RKO (cell line): ENCODE data around the gene RNF169.
"Not testable (repeated sequence)": the region's sequence is repeated elsewhere in the genome, so short reads cannot be mapped to it uniquely, and the experiment has no call there.

ENCODE experiments used
- DNase-seq: peaks from one replicate; pipeline ENCODE4 v3.0.0-alpha.2; 2016; ENCODE audit warnings: low spot score

RNF169 gene

DNA sequence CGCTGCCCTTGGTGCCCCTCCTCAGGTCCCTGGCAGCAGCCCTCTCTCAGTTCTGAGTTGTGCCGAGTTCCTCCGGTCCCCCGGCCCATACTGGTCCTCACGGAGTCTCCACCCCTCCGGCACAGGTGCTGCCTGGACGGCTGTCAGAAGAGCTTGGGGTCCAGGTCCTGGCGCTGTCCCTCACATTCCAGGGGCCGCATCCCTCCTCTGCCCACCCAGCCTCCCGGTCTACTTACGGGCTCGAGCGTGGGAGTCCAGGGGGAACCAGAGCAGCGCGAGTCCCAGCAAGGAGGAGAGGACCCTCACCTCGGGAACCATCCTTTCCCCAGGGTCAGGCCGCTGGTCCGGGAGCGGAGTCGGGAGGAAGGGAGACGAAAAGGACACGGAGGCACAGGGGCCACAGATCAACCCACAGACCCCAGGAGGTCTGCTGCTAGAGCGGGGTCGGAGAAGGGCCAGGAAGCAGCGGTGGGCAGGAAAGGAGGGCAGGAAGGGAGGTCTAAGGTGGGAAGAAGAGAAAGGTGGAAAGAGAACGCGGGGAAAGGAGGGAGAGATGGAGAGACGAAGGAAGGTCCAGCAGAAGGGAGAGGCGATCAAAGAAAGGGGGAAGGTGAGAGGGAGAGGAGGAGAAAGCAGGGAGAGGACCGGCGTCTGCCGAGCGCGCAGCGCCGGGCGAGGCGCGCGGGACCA, 17.9 kb upstream of the RNF169 start:
- DNase-seq = no peak

DNA sequence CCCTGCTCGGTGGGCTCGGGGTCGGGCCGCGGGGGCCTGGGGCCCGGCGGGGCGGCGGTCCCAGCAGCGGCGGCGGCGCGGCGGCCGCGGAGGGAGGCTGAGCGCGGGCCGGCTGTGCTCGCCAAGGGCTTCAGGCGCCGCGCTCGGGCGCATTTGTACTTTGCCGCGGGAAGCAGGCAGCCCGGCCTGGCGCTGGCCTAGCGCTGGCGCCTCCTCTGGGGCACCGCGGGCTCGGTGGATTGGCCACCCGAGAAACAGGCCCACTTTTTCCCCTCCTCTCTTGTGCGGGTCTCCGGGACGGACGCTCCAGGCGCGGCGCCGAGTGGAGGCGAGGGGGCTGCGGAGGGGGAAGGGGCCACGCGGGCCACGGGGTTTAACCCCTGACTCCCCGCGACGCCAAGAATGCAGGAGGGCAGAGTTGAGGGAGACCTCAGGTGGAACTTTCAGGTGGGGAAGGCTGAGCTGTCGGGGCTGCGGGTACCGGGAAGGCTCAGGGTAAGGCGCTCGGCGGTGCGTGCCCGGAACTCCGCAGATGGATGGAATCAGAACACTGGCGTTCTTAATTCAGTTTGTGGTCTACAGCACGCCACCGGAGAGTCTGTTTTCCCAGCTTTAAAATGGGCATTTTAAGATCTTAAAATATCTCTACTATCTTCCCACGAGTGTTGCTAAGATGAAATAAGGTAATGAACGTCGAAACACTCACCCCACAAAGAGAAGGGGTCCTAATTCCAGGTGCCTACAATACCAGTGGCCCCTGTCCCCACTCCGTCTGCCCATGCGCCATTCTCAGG, 17.2 kb upstream of the RNF169 start, which contains the start of gene CHRDL2:
Gene CHRDL2, minus strand, starts transcription at position 126 of the 794 bp plus-strand sequence. CDS start 538 bp downstream, outside the sequence.
- no peak for DNase-seq

DNA sequence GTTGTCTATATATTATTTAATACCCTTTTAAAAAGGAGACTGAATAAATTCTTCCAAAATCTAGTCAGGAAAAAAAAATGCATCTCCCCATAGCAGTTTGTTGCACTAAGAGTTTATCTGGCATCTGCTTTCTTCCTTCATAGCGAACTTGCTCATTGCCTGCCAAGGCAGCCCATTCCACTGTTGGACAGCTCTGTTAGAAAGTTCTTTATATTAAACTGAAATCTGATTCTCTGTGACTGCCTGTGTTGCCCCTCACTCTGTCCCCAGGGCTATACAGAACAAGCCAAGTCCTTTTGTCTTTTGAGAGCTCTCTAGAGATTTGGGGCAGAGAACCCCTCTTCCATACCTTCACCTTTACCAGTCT, 14.1 kb upstream of the RNF169 start:
- DNase-seq = no peak

DNA sequence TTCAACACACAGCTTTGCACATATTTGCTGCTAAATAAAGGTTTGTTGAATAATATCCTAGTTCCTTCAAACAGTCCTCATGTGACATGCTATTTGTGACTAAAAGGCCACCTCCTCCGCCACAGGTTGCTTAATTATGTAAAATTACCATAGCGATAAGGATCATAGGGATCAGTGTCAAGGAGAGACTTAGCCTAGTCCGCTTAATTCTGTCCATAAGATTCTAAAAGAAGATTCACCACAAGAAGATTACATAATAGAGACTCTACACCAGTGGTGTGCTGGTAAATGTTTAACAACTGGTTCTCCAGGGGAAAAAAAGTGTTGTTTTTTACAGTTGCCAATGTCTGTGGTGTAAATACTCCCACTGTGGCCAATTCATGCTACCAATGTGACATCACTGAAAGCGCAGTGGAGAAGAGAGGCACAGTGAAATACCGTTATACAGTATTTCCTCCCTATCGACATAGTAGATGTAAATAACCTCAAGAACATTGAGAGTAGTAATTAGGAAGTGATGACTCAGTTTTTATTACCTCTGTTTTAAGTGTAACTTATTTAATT, 13.2 kb upstream of the RNF169 start:
- no peak for DNase-seq

DNA sequence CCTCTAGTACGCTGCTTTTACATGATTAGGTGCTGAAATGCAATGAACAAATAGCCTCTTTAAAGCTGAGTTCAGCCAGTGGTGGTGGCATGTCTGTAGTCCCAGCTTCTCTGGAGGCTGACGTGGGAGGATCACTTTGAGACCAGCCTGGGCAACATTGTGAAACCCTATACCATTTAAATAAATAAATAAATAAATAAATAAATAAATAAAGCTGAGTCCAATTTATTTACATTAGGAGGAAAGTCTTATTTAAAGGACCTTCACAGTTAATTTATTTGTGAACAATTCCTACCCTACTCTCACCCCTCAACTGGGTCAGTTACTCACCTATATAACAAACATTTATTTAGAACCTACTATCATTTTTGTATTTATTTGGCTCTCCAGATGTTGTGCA, 12.6 kb upstream of the RNF169 start:
- no peak for DNase-seq

DNA sequence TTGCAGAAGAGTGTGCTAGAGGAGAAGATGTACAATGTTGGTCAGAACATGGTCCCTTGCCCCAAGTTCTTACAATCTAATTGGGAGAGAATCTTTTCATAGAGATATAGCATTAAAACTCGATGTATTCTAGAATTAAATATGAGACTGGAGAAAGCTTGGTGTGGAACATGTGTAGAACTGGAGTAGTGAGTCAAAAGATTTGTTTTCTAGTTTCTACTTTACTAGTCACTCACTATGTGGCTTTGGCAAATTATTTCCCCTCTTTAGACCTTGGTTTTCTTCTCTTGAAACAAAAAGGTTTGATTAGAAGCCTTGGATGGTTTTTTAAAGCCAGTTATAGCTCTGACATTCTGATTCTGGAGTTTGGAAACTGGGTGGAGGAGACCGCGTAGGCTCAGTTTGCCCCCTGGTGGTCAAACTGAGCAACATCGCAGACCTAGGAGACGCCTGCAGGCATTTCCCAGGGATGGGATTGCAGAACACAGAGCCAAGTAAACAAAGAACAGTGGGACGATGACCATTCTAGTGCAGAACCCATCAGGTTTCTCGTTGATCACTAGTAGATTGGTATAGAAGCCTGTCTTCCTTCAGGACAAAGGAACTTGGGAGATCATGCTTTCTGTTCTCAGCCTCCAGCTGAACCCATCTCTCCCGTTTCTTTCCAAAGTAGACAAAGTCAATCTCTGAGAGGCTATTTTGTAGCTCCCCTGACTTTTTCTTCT, 8.9 kb upstream of the RNF169 start:
- peak; percentile 75 for DNase-seq

DNA sequence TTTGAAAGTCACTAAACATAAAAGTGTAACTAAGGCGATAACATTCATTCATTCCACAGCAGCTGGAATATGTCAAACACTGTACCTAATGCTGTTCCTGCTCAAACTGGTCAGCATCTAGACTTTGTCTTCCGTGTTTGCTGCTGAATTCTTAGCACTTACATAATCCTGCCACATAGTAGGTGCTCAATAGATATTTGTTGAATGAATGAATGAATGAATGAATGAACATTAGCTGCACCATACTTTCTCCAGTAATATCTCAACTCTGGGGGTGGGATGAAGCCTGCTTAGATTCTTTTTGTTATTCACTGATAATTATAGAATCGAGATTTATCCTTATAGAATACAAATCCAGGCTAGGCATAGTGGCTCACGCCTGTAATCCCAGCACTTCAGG, 6.6 kb upstream of the RNF169 start:
- DNase-seq = no peak

DNA sequence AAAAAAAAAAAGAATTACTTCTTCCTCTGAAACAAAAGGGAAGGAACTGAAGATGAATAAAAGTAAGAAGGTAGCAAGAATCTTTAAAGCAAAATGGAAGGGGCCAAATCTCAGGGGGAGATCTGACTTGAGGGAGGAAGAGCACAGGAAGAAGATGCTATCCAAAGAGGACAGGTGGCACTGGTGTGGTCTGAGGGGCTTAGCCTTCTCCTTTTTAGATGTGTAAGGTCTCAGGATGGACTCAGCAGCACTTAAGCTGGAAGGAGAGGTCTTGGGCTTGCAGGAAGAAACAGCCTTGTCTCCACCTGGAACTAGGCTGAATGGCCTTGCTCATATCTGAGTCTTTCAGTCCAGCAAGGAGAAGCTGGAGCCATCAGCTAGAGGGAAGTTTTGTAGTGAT, 5.0 kb upstream of the RNF169 start:
- DNase-seq = no peak

DNA sequence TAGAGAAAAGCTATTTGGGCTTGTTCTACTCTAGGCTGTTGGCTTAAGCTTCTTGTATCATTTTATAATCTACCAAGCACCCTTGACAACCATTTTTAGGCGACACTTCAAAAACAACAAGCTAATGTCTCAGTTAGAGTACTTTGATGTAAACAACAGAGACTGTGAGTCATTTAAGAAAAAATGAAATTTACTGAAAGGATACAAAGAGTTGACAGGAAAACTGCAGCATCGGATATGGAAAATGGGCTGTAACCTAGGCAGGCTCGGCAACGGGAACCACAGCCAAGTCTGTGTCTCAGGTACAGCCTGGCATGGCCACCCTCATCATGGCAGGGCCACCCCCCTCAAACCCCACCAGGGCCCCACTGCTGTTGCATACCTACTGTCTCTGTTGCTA, 4.4 kb upstream of the RNF169 start:
- DNase-seq = no peak

DNA sequence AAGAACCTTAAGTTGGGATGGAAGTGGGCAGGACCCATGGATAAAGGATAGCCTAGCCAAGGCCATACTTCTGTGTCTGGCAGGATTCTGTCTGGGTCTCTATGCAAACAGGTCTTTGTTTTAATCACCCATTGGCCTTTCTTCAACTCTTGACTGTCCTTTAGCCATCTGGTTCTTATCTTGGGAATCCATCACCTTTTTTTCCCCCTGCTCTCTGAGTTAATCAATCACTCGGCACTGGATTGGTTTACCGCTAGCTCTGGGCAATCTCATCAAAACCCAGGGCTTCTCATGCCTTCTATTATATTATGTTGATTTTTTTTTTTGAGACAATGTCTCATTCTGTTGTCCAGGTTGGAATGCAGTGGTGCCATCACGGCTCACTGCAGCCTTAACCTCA, 1.8 kb upstream of the RNF169 start:
- DNase-seq = no peak

DNA sequence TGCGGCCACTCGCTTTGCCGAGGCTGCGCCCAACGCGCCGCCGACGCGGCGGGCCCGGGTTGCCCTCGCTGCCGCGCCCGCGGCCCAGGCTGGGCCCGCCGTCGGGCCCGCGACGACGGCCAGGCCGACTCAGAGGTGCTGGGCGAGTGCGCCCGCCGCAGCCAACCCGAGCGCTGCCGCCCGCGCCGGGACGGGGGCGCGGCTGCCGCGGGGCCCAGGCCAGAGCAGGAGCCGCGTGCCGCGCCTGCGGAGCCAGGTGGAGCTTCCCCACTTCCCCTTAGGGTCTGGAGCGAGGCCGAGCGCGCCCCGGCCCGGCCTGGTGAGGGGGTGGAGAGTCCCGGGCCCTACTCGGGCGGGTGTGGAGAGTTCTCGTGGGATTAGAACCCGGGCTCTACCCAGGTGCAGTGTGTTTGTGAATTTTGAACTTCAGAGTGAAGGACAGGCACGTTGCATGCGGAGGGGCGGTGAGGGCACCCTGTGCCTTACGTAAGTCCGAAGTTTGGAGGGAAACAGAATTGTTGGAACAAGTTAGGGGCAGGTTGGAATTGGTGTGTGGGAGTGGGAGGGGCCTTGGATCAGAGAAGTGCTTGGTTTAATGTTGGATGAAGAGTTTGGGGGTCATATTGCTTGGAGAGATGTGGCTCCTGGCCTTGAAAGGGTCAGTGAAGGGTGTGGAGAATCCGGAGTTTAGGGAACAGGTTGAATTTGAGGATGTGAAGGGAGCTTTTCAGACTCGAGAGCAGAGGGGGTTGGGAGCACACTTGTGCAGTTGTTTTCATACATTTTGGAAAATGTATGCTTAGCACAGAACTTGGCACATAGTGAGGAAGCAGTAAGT, 697 bp downstream of the RNF169 start:
- peak; percentile 65 for DNase-seq

DNA sequence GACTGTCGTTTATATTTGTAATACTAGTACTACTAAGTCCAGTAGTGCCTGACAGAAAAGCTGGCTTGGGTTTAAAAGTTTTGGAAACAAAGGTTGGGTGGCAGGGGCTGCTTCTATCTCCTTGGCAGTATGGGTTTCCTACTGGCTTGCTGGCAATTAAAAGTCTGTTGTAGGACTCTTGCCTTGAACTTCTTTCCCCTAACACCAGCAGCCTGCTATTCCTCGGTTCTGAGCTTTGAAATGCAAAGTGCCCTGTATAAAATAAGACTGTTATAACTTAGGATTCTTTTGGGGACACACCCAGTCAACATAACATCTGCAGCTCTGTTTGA, 1.3 kb downstream of the RNF169 start:
- peak; percentile 29 for DNase-seq

DNA sequence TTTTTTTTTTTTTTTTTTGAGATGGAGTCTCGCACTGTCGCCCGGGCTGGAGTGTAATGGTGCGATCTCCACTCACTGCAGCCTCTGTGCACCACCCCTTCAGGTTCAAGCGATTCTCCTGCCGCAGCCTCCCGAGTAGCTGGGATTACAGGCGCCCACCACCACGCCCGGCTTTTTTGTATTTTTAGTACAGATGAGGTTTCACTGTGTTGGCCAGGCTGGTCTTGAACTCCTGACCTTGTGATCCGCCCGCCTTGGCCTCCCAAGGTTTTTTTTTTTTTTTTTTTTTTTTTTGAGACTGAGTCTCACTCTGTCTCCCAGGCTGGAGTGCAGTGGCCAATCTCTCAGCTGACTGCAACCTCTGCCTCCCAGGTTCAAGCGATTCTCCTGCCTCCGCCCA, 1.9 kb downstream of the RNF169 start:
- DNase-seq = not testable (repeated sequence)

DNA sequence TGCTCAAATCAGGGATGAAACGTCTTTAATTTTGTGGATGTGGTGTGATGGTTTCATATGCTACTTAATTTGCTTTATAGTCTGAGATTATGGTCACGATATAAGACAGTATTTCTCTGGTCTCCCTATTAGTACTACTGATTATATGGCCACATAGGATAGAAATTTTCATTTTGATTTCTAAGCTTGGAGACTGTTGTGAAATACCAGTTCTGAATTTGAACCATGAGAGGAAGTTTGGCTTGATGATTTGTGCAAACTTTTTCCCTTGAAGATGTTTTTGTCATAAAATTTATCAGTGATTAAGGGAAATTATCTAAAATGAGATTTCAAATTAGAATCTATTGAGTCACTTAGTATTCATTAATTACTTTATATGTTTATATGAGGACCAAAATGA, 2.7 kb downstream of the RNF169 start:
- no peak for DNase-seq

DNA sequence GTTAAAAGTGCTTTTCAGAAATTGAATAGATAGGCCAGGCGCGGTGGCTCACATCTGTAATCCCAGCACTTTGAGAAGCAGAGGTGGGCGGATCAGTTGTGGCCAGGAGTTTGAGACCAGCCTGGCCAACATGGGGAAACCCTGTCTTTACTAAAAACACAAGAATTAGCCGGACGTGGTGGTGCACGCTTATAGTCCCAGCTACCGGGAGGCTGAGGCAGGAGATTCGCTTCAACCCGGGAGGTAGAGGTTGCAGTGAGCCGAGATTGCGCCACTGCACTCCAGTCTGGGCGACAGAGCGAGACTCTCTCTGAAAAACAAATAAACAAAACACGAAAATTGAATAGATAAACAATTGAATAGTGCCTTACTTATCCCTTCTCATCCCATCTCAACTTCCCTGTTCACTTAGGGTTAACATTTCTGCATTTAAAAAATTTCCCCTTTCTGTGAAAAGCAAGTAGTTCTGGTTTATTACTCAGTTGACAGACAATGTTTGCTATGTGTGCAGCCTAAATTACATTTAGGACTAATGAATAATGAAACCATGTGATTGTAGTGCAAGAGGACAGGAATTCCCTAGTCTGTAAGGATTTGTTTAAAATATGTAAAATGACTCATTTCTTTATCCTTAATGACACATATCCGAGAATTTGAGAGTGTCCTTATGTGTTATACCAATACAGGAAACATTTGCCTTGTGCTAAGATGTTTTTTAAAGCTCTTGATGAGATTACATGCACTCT, 6.0 kb downstream of the RNF169 start:
- peak; percentile 98 for DNase-seq

DNA sequence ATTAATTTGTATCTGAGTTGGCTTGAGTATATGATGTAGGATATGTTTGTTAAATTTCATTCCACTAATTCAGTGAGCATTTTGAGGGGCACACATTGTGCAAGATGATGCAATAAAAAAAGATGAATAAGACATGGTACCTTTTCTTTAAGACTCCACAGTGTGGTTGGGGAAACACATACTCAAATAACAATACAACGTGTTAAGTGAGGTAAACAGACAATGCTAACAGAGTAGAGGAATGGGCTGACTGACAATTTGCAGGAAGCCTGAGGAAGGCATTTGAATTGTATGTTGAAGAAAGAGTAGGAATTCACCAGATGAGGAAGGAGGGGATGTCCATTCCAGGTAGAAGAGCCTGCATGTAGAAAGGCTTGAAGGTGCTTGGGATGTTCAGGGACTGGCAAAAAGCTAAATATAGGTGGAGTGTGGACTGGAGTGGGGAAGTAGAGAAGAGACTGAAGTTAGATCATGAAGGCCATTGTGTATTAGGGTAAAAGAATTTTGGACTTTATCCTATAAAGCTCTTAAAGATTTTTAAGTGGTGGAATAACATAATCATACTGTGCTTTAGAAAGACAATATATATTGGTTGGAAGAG, 6.8 kb downstream of the RNF169 start:
- no peak for DNase-seq

DNA sequence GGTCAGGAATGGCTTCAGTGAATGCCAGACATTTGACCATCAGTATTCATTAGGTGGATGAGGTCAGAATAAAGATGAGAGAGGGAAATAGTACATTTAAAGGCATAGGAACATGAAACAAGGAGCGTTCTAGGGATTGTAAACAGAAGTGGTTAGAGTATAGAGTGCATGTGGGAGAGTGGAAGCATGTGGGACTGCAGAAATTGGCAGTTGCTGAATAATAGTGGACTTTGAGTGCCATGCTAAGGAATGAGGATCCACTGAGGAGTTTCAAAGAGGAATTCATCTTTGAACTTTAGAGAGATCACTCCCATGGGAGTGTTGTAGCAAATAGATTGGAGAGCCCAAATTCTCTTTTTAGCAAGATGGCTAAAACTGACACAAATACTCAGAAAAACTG, 7.9 kb downstream of the RNF169 start:
- DNase-seq = no peak

DNA sequence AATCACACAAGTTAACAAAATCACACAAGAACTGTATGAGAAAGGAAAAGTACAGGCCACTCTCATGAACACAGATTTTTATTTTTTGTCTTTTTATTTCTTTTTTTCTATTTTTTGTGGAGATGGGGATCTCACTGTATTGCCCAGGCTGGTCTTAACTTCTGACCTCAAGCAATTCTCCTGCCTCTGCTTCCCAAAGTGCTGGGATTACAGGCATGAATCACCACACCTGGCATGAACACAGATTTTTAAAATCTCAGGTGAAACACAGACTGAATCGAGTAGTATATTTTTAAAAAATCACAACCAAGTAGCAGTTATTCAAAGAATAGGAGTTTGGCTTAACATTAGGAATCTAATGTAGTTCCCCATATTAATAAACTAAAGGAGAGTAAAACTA, 18.3 kb downstream of the RNF169 start:
- DNase-seq = no peak

DNA sequence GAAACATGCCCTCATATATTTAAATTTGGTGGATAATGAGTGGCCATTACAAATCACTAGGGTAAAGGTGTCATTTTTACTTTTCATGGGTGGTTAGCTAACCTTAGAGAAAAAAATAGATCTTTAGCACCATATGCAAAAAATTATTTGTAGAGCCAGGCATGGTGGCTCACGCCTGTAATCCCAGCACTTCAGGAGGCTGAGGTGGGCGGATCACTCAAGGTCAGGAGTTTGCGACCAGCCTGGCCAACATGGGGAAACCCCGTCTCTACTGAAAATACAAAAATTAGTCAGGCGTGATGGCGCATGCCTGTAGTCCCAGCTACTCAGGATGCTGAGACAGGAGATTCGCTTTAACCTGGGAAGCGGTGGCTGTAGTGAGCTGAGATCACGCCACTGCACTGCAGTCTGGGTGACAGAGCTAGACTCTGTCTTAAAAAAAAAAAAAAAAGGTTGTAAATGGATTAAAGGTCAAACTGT, 19.6 kb downstream of the RNF169 start:
- not testable (repeated sequence) for DNase-seq

DNA sequence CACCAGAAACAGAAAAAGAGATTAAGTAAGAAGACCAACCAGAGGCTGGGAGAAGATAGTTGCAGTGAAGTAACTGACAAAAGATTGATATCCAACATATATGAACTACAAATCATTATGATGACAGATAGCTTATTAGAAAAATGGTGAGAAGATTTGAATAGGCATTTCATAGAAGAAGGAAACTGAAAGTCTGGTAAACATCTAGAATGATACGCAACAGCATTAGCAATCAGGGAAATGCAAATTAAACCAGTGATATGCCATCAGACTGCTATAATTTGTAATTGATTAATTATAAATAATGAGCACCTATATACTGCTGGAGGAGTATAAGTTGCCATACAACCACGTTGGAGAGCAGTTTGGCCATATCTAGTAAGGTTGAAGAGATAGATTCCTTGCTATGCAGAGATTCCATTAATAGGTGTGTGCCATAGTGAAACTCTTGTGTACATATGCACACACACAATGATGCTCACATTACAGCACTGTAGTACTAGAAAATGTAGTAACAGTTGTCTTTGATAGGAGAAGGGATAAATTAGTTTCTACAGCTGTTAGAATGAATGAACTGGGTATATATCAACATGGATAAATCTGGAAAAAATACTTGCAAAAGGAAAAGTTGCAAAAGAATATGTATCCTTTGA, 20.5 kb downstream of the RNF169 start:
- no peak for DNase-seq
